Neural cell (in vitro differentiated cells): ENCODE measurements around the gene UNC5B. TPM values are rescaled to one million over a fixed set of nuclear protein-coding genes. Genes with fewer than 3 reads are reported as not detected.

Experiments used
- H2AFZ ChIP-seq: fragments of 200-600, 300-800 bp; sonication (generic), shearing (Covaris generic); 2 replicates; pipeline ENCODE4 v1.6.0; 2014; ENCODE audit warnings: low read depth, mild to moderate bottlenecking, antibody characterized with exemption, low read length, moderate library complexity
- H3F3A ChIP-seq: fragments of 200-600 bp; shearing (Covaris generic); 2 replicates; pipeline ENCODE4 v1.6.1; 2016; ENCODE audit warnings: mild to moderate bottlenecking, moderate library complexity, mixed read lengths, antibody characterized with exemption, low read length; ENCODE audit not compliant: insufficient read depth, poor library complexity, severe bottlenecking
- H3K27ac ChIP-seq: fragments of 200-600, 300-800 bp; sonication (generic), shearing (Covaris generic); 2 replicates; pipeline ENCODE4 v1.5.1; 2014; ENCODE audit warnings: mild to moderate bottlenecking, low read length, moderate library complexity
- H3K27me3 ChIP-seq: fragments of 300-800, 200-600 bp; sonication (generic), shearing (Covaris generic); 2 replicates; pipeline ENCODE4 v1.6.0; 2014; ENCODE audit warnings: mild to moderate bottlenecking, low read depth, low read length, moderate library complexity; ENCODE audit not compliant: insufficient read depth
- H3K36me3 ChIP-seq: fragments of 300-800, 200-600 bp; sonication (generic), shearing (Covaris generic); 2 replicates; pipeline ENCODE4 v1.5.1; 2014; ENCODE audit warnings: mild to moderate bottlenecking, antibody characterized with exemption, low read length, moderate library complexity; ENCODE audit not compliant: insufficient read depth
- H3K4me2 ChIP-seq: fragments of 300-800, 200-600 bp; sonication (generic), shearing (Covaris generic); 2 replicates; pipeline ENCODE4 v1.6.0; 2014; ENCODE audit warnings: mild to moderate bottlenecking, low read length
- H3K4me3 ChIP-seq: fragments of 300-800, 200-600 bp; sonication (generic), shearing (Covaris generic); 2 replicates; pipeline ENCODE4 v1.5.1; 2014; ENCODE audit warnings: mild to moderate bottlenecking, low read length, moderate library complexity
- H3K79me2 ChIP-seq: fragments of 200-600 bp; shearing (Covaris generic); replicated peaks from 2 replicates; pipeline ENCODE4 v1.6.0; 2014; ENCODE audit warnings: mild to moderate bottlenecking, low read length, moderate library complexity; ENCODE audit not compliant: insufficient read depth
- H3K9ac ChIP-seq: fragments of 300-800, 200-600 bp; sonication (generic), shearing (Covaris generic); 2 replicates; pipeline ENCODE4 v1.6.1; 2016; ENCODE audit warnings: mild to moderate bottlenecking, low read length, mixed read lengths
- H3K9me2 ChIP-seq: fragments of 200-600 bp; shearing (Covaris generic); 2 replicates; pipeline ENCODE4 v1.6.1; 2016; ENCODE audit warnings: mild to moderate bottlenecking, low read length, mixed read lengths; ENCODE audit not compliant: insufficient read depth
- H3K9me3 ChIP-seq: fragments of 200-600, 300-800 bp; sonication (generic), shearing (Covaris generic); 2 replicates; pipeline ENCODE4 v1.6.1; 2016; ENCODE audit warnings: mild to moderate bottlenecking, mixed run types, low read length, moderate library complexity, mixed read lengths
- H4K20me1 ChIP-seq: fragments of 200-600 bp; shearing (Covaris generic); 2 replicates; pipeline ENCODE4 v1.6.1; 2016; ENCODE audit warnings: mild to moderate bottlenecking, mixed run types; ENCODE audit not compliant: insufficient read depth
- CTCF ChIP-seq: fragments of 450-650 bp; IDR thresholded peaks from 2 replicates; pipeline ENCODE4 v1.5.1; 2014; ENCODE audit warnings: antibody characterized with exemption, mild to moderate bottlenecking, moderate library complexity; ENCODE audit not compliant: poor library complexity, severe bottlenecking
- EP300 ChIP-seq: fragments of 450-650 bp; conservative IDR thresholded peaks from 2 replicates; pipeline ENCODE4 v1.6.1; 2014; ENCODE audit warnings: antibody characterized with exemption, mild to moderate bottlenecking, moderate library complexity; ENCODE audit not compliant: poor library complexity, severe bottlenecking
- EZH2 ChIP-seq: fragments of 200-600, 300-800 bp; shearing (Covaris generic), sonication (generic); IDR thresholded peaks from 2 replicates; pipeline ENCODE4 v1.6.1; 2014; ENCODE audit warnings: antibody characterized with exemption, low read length, borderline replicate concordance, mild to moderate bottlenecking; ENCODE audit not compliant: insufficient read depth, poor library complexity, severe bottlenecking
- MXI1 ChIP-seq: fragments of 450-650 bp; conservative IDR thresholded peaks from 2 replicates; pipeline ENCODE4 v1.6.1; 2014; ENCODE audit warnings: antibody characterized with exemption, mild to moderate bottlenecking; ENCODE audit not compliant: poor library complexity, severe bottlenecking
- POLR2AphosphoS5 ChIP-seq: IDR thresholded peaks from 2 replicates; pipeline ENCODE4 v1.6.1; 2012
- RAD21 ChIP-seq: fragments of 450-650 bp; conservative IDR thresholded peaks from 2 replicates; pipeline ENCODE4 v1.6.1; 2014; ENCODE audit warnings: antibody characterized with exemption, mild to moderate bottlenecking, moderate library complexity
- REST ChIP-seq: IDR thresholded peaks from 2 replicates; pipeline ENCODE4 v1.6.1; 2012; ENCODE audit warnings: borderline replicate concordance
- SMC3 ChIP-seq: fragments of 450-650 bp; conservative IDR thresholded peaks from 2 replicates; pipeline ENCODE4 v1.6.1; 2014; ENCODE audit warnings: antibody characterized with exemption, mild to moderate bottlenecking, moderate library complexity; ENCODE audit not compliant: poor library complexity
- TAF1 ChIP-seq: IDR thresholded peaks from 2 replicates; pipeline ENCODE4 v1.6.1; 2012; ENCODE audit warnings: low read depth
- polyA plus RNA-seq: library from polyadenylated mRNA; depleted of rRNA; stranded (reverse); fragments of >200 nt; gene quantifications from 2 replicates; pipeline ENCODE4 v1.2.3, GENCODE V29; 2014

Gene UNC5B
- polyA plus RNA-seq, 1 donor from 2014 or later: 2.0 TPM

GRCh38 chr10:71248210-71248609 lies 35.8 kb downstream of the UNC5B start:
- H3K9me3 ChIP-seq: no peaks in the 10 kb centered on the region
- H3K79me2 ChIP-seq: no peaks in the 10 kb centered on the region
- no peaks in the 10 kb centered on the region for H3K9me2 ChIP-seq
- TF ChIP-seq SMC3: no peak
- no peak for TF ChIP-seq POLR2AphosphoS5
- TF ChIP-seq EP300: no peak
- TF ChIP-seq EZH2: no peak
- TF ChIP-seq TAF1: no peak
- TF ChIP-seq MXI1: no peak
- no peak for TF ChIP-seq RAD21
- no peak for TF ChIP-seq REST
- no peak for TF ChIP-seq CTCF
- no peak overlapping the region for H3K4me3 ChIP-seq
- H4K20me1 ChIP-seq: no peaks in the 10 kb centered on the region
- H2AFZ ChIP-seq: no peak overlapping the region
- no peaks in the 10 kb centered on the region for H3K36me3 ChIP-seq
- H3F3A ChIP-seq: no peaks in the 10 kb centered on the region
- no peaks in the 10 kb centered on the region for H3K27me3 ChIP-seq
- no peak overlapping the region for H3K9ac ChIP-seq
- H3K4me2 ChIP-seq: no peak overlapping the region
- no peak overlapping the region for H3K27ac ChIP-seq

- no peak overlapping the region for H3K9ac ChIP-seq
- H3F3A ChIP-seq: no peaks in the 10 kb centered on the region
- H2AFZ ChIP-seq: no peak overlapping the region
- no peaks in the 10 kb centered on the region for H3K9me3 ChIP-seq
- no peak for TF ChIP-seq MXI1
- no peak for TF ChIP-seq CTCF
- no peak for TF ChIP-seq SMC3
- TF ChIP-seq EZH2: no peak
- no peak for TF ChIP-seq RAD21
- TF ChIP-seq TAF1: no peak
- no peak for TF ChIP-seq POLR2AphosphoS5
- no peak for TF ChIP-seq EP300
- no peak for TF ChIP-seq REST
- no peaks in the 10 kb centered on the region for H4K20me1 ChIP-seq
- no peak overlapping the region for H3K27ac ChIP-seq
- H3K4me2 ChIP-seq: no peak overlapping the region
- no peaks in the 10 kb centered on the region for H3K36me3 ChIP-seq
- no peaks in the 10 kb centered on the region for H3K9me2 ChIP-seq
- no peaks in the 10 kb centered on the region for H3K27me3 ChIP-seq
- no peak overlapping the region for H3K4me3 ChIP-seq
- no peaks in the 10 kb centered on the region for H3K79me2 ChIP-seq
These were observed 37.6 kb downstream of the UNC5B start for GRCh38 chr10:71249996-71250395.
